H1 (cell line): ENCODE data around the gene METTL1. TPM values are rescaled to one million over a fixed set of nuclear protein-coding genes. Genes with fewer than 3 reads are reported as not detected.
"Not testable (repeated sequence)": the region's sequence is repeated elsewhere in the genome, so short reads cannot be mapped to it uniquely, and the experiment has no call there.

Source experiments
- CTCF ChIA-PET: fragments of 300-600 bp; sonication (Branson Sonifier 250); formaldehyde crosslinking; loops from one replicate; lab custom pipeline; 2021; ENCODE audit not compliant: partially characterized antibody; lab: Charles Lee
- POLR2A ChIA-PET: fragments of 300-600 bp; sonication (Branson Sonifier 250); formaldehyde crosslinking; loops from one replicate; lab custom pipeline; 2021; ENCODE audit warnings: inconsistent platforms; ENCODE audit not compliant: partially characterized antibody; lab: Charles Lee
- DNase-seq, 2 experiments: peaks; one replicate each; pipeline versions ENCODE4 v3.0.0 to v3.0.0-alpha.2; 2010 to 2022; ENCODE audit warnings: low spot score in 2 of 2, low read depth in 1 of 2, mixed read lengths in 1 of 2
- FAIRE-seq: peaks from 2 replicates; lab custom pipeline; 2011; peaks lifted over from hg19 to GRCh38; lab: Jason Lieb, UNC
- H2AFZ ChIP-seq: 2 replicates; pipeline ENCODE4 v1.8.1; 2012; ENCODE audit warnings: low read length, inconsistent platforms
- H2AK5ac ChIP-seq: 2 replicates; pipeline ENCODE4 v1.6.1; 2013; ENCODE audit warnings: low read depth, low read length
- H2BK120ac ChIP-seq: replicated peaks from 2 replicates; pipeline ENCODE3; 2013; ENCODE audit warnings: low read depth, low read length, inconsistent platforms
- H2BK12ac ChIP-seq: 2 replicates; pipeline ENCODE4 v1.6.1; 2013; ENCODE audit warnings: low read depth, low read length
- H2BK15ac ChIP-seq: 2 replicates; pipeline ENCODE4 v1.6.1; 2013; ENCODE audit warnings: low read length
- H2BK20ac ChIP-seq: 2 replicates; pipeline ENCODE4 v1.6.1; 2013; ENCODE audit warnings: low read length
- H2BK5ac ChIP-seq: 2 replicates; pipeline ENCODE4 v1.6.1; 2013; ENCODE audit warnings: low read depth, low read length
- H3K14ac ChIP-seq: 2 replicates; pipeline ENCODE4 v1.6.1; 2013; ENCODE audit warnings: inconsistent platforms; ENCODE audit not compliant: insufficient read length
- H3K18ac ChIP-seq: 2 replicates; pipeline ENCODE4 v1.6.1; 2013; ENCODE audit warnings: low read length; ENCODE audit errors: extremely low read depth
- H3K23ac ChIP-seq: 2 replicates; pipeline ENCODE4 v1.6.1; 2013; ENCODE audit warnings: inconsistent platforms; ENCODE audit not compliant: insufficient read length
- H3K23me2 ChIP-seq: 2 replicates; pipeline ENCODE4 v1.6.1; 2013; ENCODE audit warnings: low read depth, low read length
- H3K27ac ChIP-seq: 2 replicates; pipeline ENCODE4 v1.6.1; 2011; ENCODE audit warnings: low read depth, low read length, inconsistent platforms
- H3K27me3 ChIP-seq, 4 experiments: replicated peaks in 1 of 4; 1 replicate in 1 of 4; 2 replicates in 3 of 4; pipeline versions ENCODE4 v1.6.1 to v1.8.1; 2011 to 2013; ENCODE audit warnings: low read length in 3 of 4, mild to moderate bottlenecking in 3 of 4, inconsistent platforms in 2 of 4, mixed read lengths in 2 of 4, moderate library complexity in 1 of 4; ENCODE audit not compliant: control insufficient read depth in 3 of 4, insufficient read depth in 3 of 4; ENCODE audit errors: extremely low read depth in 1 of 4
- H3K36me3 ChIP-seq, 4 experiments: 2 replicates each; pipeline versions ENCODE4 v1.6.1 to v1.8.1; 2011 to 2013; ENCODE audit warnings: mild to moderate bottlenecking in 4 of 4, low read length in 3 of 4, moderate library complexity in 2 of 4, control low read depth in 1 of 4, inconsistent platforms in 1 of 4; ENCODE audit not compliant: insufficient read depth in 4 of 4, control insufficient read depth in 2 of 4
- H3K4ac ChIP-seq: replicated peaks from 2 replicates; pipeline ENCODE3; 2013; ENCODE audit warnings: low read length, low read depth, mixed read lengths, inconsistent platforms; ENCODE audit not compliant: insufficient read length
- H3K4me1 ChIP-seq, 4 experiments: replicated peaks in 1 of 4; 1 replicate in 1 of 4; 2 replicates in 3 of 4; pipeline versions ENCODE4 v1.6.1 to v1.8.1; 2011 to 2013; ENCODE audit warnings: low read length in 3 of 4, inconsistent platforms in 2 of 4, mixed read lengths in 1 of 4; ENCODE audit not compliant: insufficient read depth in 4 of 4, control insufficient read depth in 3 of 4
- H3K4me2 ChIP-seq, 2 experiments: 2 replicates each; pipeline versions ENCODE4 v1.6.1 to v1.8.1; 2011 to 2013; ENCODE audit warnings: low read depth in 2 of 2, low read length in 2 of 2, control low read depth in 1 of 2, inconsistent platforms in 1 of 2, mild to moderate bottlenecking in 1 of 2; ENCODE audit not compliant: insufficient read depth in 1 of 2
- H3K4me3 ChIP-seq, 4 experiments: fragments of 200-600, 300-600 bp in 1 of 4; sonication (generic), shearing (Covaris generic), sonication (Bioruptor Twin) in 1 of 4; 2 replicates each; pipeline versions ENCODE4 v1.5.1 to v1.8.1; 2011 to 2016; ENCODE audit warnings: low read length in 4 of 4, low read depth in 3 of 4, control low read depth in 2 of 4, inconsistent platforms in 2 of 4, mild to moderate bottlenecking in 2 of 4, mixed read lengths in 1 of 4, moderate library complexity in 1 of 4; ENCODE audit not compliant: insufficient read depth in 2 of 4; ENCODE audit errors: extremely low read depth in 1 of 4
- H3K56ac ChIP-seq: replicated peaks from 2 replicates; pipeline ENCODE3; 2013; ENCODE audit warnings: low read depth, mild to moderate bottlenecking, mixed read lengths, low read length, inconsistent platforms; ENCODE audit not compliant: insufficient read length
- H3K79me1 ChIP-seq: 2 replicates; pipeline ENCODE4 v1.6.1; 2013; ENCODE audit warnings: low read depth, low read length, control low read depth
- H3K79me2 ChIP-seq, 2 experiments: 2 replicates each; pipeline versions ENCODE4 v1.6.1 to v1.8.1; 2012 to 2013; ENCODE audit warnings: low read length in 2 of 2, mild to moderate bottlenecking in 2 of 2, inconsistent platforms in 1 of 2; ENCODE audit not compliant: insufficient read depth in 2 of 2, control insufficient read depth in 1 of 2
- H3K9ac ChIP-seq, 4 experiments: replicated peaks in 1 of 4; 1 replicate in 1 of 4; 2 replicates in 3 of 4; pipeline versions ENCODE4 v1.6.1 to v1.8.1; 2011 to 2013; ENCODE audit warnings: low read depth in 3 of 4, low read length in 3 of 4, control low read depth in 2 of 4, mild to moderate bottlenecking in 2 of 4, moderate library complexity in 2 of 4, inconsistent platforms in 1 of 4; ENCODE audit errors: extremely low read depth in 1 of 4
- H3K9me3 ChIP-seq, 2 experiments: 2 replicates each; pipeline versions ENCODE4 v1.6.1 to v1.8.1; 2012 to 2013; ENCODE audit warnings: mild to moderate bottlenecking in 2 of 2, moderate library complexity in 2 of 2, control low read depth in 1 of 2, inconsistent platforms in 1 of 2, low read depth in 1 of 2, low read length in 1 of 2, mixed read lengths in 1 of 2; ENCODE audit not compliant: insufficient read depth in 2 of 2
- H4K20me1 ChIP-seq, 2 experiments: replicated peaks in 1 of 2; 2 replicates each; pipeline versions ENCODE3 to v1.8.1; 2011 to 2013; ENCODE audit warnings: inconsistent platforms in 2 of 2, low read length in 2 of 2, mild to moderate bottlenecking in 1 of 2; ENCODE audit not compliant: insufficient read depth in 2 of 2, control insufficient read depth in 1 of 2
- H4K5ac ChIP-seq: 2 replicates; pipeline ENCODE4 v1.6.1; 2013; ENCODE audit warnings: low read length, low read depth, mixed read lengths, inconsistent platforms; ENCODE audit not compliant: insufficient read length
- H4K8ac ChIP-seq: 2 replicates; pipeline ENCODE4 v1.8.0; 2013; ENCODE audit warnings: mild to moderate bottlenecking, moderate library complexity, low read length, inconsistent platforms; ENCODE audit not compliant: insufficient read depth; ENCODE audit errors: extremely low read depth
- H4K91ac ChIP-seq: replicated peaks from 2 replicates; pipeline ENCODE3; 2013; ENCODE audit warnings: low read length, mixed read lengths, inconsistent platforms; ENCODE audit not compliant: insufficient read length
- WGBS, 2 experiments: shearing (Covaris generic) in 1 of 2; methylation state at CpG; one replicate each; pipeline versions ENCODE4 v1.1.6 to v1.1.7; 2013 to 2015; ENCODE audit warnings: low lambda C conversion rate in 2 of 2, mixed read lengths in 2 of 2, inconsistent platforms in 1 of 2, low coverage in 1 of 2, missing lambda C conversion rate in 1 of 2; ENCODE audit not compliant: insufficient replicate concordance in 2 of 2, insufficient coverage in 1 of 2, insufficient read length in 1 of 2; ENCODE audit errors: extremely low coverage in 1 of 2, missing lambda C conversion rate in 1 of 2; 5-methylcytosine and 5-hydroxymethylcytosine counted together
- polyA plus RNA-seq, 7 experiments: library from polyadenylated mRNA; depleted of rRNA in 3 of 7; stranded (reverse) in 5 of 7; unstranded in 2 of 7; fragments of >200 nt in 5 of 7; fragments of 200-250 nt in 2 of 7; gene quantifications; 1 replicate in 5 of 7; 2 replicates in 1 of 7; 4 replicates in 1 of 7; pipeline versions ENCODE4 v1.2.1 to v1.2.3, GENCODE V29; 2011 to 2013; ENCODE audit warnings: missing spikeins in 2 of 7, mixed read lengths in 2 of 7
- total RNA-seq: library from RNA; stranded (reverse); fragmentation: NEBNext Ultra II Directional; extraction: Animal tissue kit (Norgen Biotek cat#: 25700); gene quantifications from 2 replicates; pipeline ENCODE4 v1.2.1, GENCODE V29; 2021

METTL1 gene
- total and polyA plus RNA-seq, 2 of the 8 experiments (the other 6 are each of a cell fraction or from before 2014, with no cell fraction given): 40.5 to 46.0 TPM

DNA sequence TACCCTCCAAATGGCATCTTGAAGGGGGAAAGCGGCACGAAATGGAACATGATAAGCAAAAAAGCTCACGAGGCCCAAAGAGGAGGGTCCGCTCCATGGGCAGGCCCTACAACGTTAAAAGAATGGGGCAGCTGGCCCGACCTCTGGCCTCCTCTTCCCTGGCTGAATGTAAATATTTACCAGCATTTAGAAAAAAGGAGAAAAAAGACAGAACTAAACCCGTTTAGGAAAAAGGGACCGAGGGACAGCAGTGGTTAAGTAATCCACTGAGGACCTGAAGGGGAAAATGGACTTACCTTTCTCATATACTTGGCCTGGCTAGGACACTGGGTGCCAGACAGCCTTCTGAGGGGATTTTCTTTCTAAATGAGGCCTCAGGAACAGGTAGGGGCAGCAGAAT lies 48.2 kb upstream of the METTL1 start:
- not testable (repeated sequence) for H3K14ac ChIP-seq, H4K20me1 ChIP-seq, H3K79me1 ChIP-seq, H3K23me2 ChIP-seq, H4K8ac ChIP-seq, H2BK120ac ChIP-seq, H3K27ac ChIP-seq, H2BK12ac ChIP-seq, H3K4me2 ChIP-seq, H3K18ac ChIP-seq, H2BK5ac ChIP-seq, H4K5ac ChIP-seq, H3K79me2 ChIP-seq, DNase-seq, H3K27me3 ChIP-seq, H3K9me3 ChIP-seq, H2AK5ac ChIP-seq, H2BK15ac ChIP-seq, H4K91ac ChIP-seq, H3K4me1 ChIP-seq, H3K4me3 ChIP-seq, H2BK20ac ChIP-seq, FAIRE-seq, H3K4ac ChIP-seq, H3K23ac ChIP-seq, H2AFZ ChIP-seq, H3K56ac ChIP-seq, H3K9ac ChIP-seq
- POLR2A ChIA-PET: interaction anchor here (0.9 to 9.6 kb wide), 4 partner anchors 10 to 52 kb away, joined by 3 to 71 read pairs (median 12); no protein-coding TSS in a partner anchor
- 86% methylated on average over 8 of the region's 8 CpGs; no CpG with 5 or more reads in 1 of the 2 experiments for WGBS, 2 experiments
- CTCF ChIA-PET: interaction anchor here (2.6 to 10.4 kb wide), 3 partner anchors 10 to 85 kb away, joined by 16 to 146 read pairs (median 105); no protein-coding TSS in a partner anchor
- peaks cover 19 to 36% (median 27%) of the 10 kb centered on the region in 4 experiments for H3K36me3 ChIP-seq

DNA sequence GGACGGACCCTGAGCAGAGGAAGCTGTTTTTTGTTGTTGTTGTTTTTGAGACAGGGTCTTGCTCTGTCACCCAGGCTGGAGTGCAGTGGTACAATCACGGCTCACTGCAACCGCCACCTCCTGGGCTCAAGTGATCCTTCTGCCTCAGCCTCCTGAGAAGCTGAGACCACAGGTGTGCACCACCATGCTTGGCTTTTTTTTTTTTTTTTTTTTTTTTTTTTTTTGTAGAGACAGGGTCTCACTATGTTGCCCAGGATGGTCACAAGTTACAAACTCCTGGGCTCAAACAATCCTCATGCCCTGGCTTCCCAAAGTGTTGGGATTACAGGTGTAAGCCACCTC lies 46.1 kb upstream of the METTL1 start:
- H2BK15ac ChIP-seq, H2BK5ac ChIP-seq, H3K4ac ChIP-seq, H3K18ac ChIP-seq, H3K79me2 ChIP-seq, DNase-seq, H3K23me2 ChIP-seq, FAIRE-seq, H2BK120ac ChIP-seq, H4K91ac ChIP-seq, H3K4me1 ChIP-seq, H2BK20ac ChIP-seq, H2BK12ac ChIP-seq, H3K9ac ChIP-seq, H2AFZ ChIP-seq, H3K4me3 ChIP-seq, H3K56ac ChIP-seq, H3K27me3 ChIP-seq, H3K9me3 ChIP-seq, H3K79me1 ChIP-seq, H3K27ac ChIP-seq, H3K23ac ChIP-seq, H4K8ac ChIP-seq, H4K5ac ChIP-seq, H3K14ac ChIP-seq, H2AK5ac ChIP-seq, H3K4me2 ChIP-seq, H4K20me1 ChIP-seq: not testable (repeated sequence)
- 78% methylated on average over 1 of the region's 3 CpGs; no CpG with 5 or more reads in 1 of the 2 experiments for WGBS, 2 experiments
- POLR2A ChIA-PET: interaction anchor here (0.8 to 9.6 kb wide), 11 partner anchors 9 to 85 kb away, joined by 3 to 71 read pairs (median 4); partner anchors contain the start of genes CTDSP2 and CYP27B1
- peaks cover 3 to 15% (median 7%) of the 10 kb centered on the region in 4 experiments; a peak in 5 of 8 replicates for H3K36me3 ChIP-seq
- CTCF ChIA-PET: interaction anchor here (0.6 to 10.4 kb wide), 8 partner anchors 12 to 87 kb away, joined by 3 to 146 read pairs (median 6); no protein-coding TSS in a partner anchor
